Duodenal mucosa (tissue), 2 donors: ENCODE measurements around the gene TRIP6.
A peak's percentile ranks its signal among the peaks of the same experiment; 100 is the strongest.

Experiments used
- H3K27ac ChIP-seq: one replicate; pipeline ENCODE4 v1.7.0; 2013; ENCODE audit warnings: low read depth, low read length
- H3K27me3 ChIP-seq, 2 donors: one replicate each; pipeline ENCODE4 v1.7.0; 2013; ENCODE audit warnings: low read length in 2 of 2, control low read depth in 1 of 2; ENCODE audit not compliant: insufficient read depth in 2 of 2, control insufficient read depth in 1 of 2
- H3K36me3 ChIP-seq, 2 donors: one replicate each; pipeline ENCODE4 v1.7.0; 2013; ENCODE audit warnings: low read length in 2 of 2, control low read depth in 1 of 2; ENCODE audit not compliant: insufficient read depth in 2 of 2, control insufficient read depth in 1 of 2
- H3K4me1 ChIP-seq, 2 donors: one replicate each; pipeline ENCODE4 v1.7.0; 2013; ENCODE audit warnings: low read length in 2 of 2, control low read depth in 1 of 2; ENCODE audit not compliant: insufficient read depth in 2 of 2, control insufficient read depth in 1 of 2
- H3K4me3 ChIP-seq, 2 donors: one replicate each; pipeline ENCODE4 v1.7.0; 2013; ENCODE audit warnings: low read length in 2 of 2, low read depth in 1 of 2
- H3K9ac ChIP-seq, 2 donors: one replicate each; pipeline ENCODE4 v1.7.0; 2013; ENCODE audit warnings: low read length in 2 of 2, low read depth in 1 of 2
- H3K9me3 ChIP-seq, 2 donors: one replicate each; pipeline ENCODE4 v1.7.0; 2013; ENCODE audit warnings: low read length in 2 of 2, control low read depth in 1 of 2; ENCODE audit not compliant: control insufficient read depth in 1 of 2

Gene TRIP6

GRCh38 chr7:100882785-100883526 is 15.8 kb downstream of the TRIP6 start:
- no peak overlapping the region for H3K9ac ChIP-seq
- H3K4me3 ChIP-seq: no peak overlapping the region
- no peak overlapping the region for H3K27ac ChIP-seq
- no peaks in the 10 kb centered on the region for H3K27me3 ChIP-seq
- peaks cover 11 to 13% of the 10 kb centered on the region in 2 donors for H3K4me1 ChIP-seq
- peaks cover 48 to 78% of the 10 kb centered on the region in 2 donors for H3K36me3 ChIP-seq
- H3K9me3 ChIP-seq: no peaks in the 10 kb centered on the region

- H3K4me1 ChIP-seq: peaks cover 21 to 23% of the 10 kb centered on the region in 2 donors
- no peaks in the 10 kb centered on the region for H3K27me3 ChIP-seq
- H3K4me3 ChIP-seq: no peak overlapping the region
- H3K36me3 ChIP-seq: peaks cover 52 to 76% of the 10 kb centered on the region in 2 donors
- no peaks in the 10 kb centered on the region for H3K9me3 ChIP-seq
- no peak overlapping the region for H3K27ac ChIP-seq
- H3K9ac ChIP-seq: no peak overlapping the region
Measured at GRCh38 chr7:100884736-100885439, 17.7 kb downstream of the TRIP6 start.

- Histone ChIP-seq H3K9ac (no peak overlapping the region), H3K36me3 (peaks cover 52 to 74% of the 10 kb centered on the region in 2 donors), H3K27me3 (no peaks in the 10 kb centered on the region), H3K4me3 (no peak overlapping the region), H3K9me3 (no peaks in the 10 kb centered on the region), H3K4me1 (peaks cover 25% of the 10 kb centered on the region in 2 donors), H3K27ac (no peak overlapping the region)
Measured at GRCh38 chr7:100885440-100886141, 18.4 kb downstream of the TRIP6 start.

GRCh38 chr7:100886142-100886935 is 19.2 kb downstream of the TRIP6 start:
- Histone ChIP-seq H3K27ac (no peak overlapping the region), H3K4me1 (peaks cover 26 to 32% of the 10 kb centered on the region in 2 donors), H3K36me3 (peaks cover 50 to 68% of the 10 kb centered on the region in 2 donors), H3K9ac (no peak overlapping the region), H3K9me3 (no peaks in the 10 kb centered on the region), H3K27me3 (no peaks in the 10 kb centered on the region), H3K4me3 (no peak overlapping the region)

- Histone ChIP-seq H3K27ac (peak overlapping the region; percentile 40), H3K9ac (peak overlapping the region in 1 of 2 donors; percentile 33), H3K4me1 (peaks cover 26 to 32% of the 10 kb centered on the region in 2 donors), H3K9me3 (no peaks in the 10 kb centered on the region), H3K27me3 (no peaks in the 10 kb centered on the region), H3K36me3 (peaks cover 44 to 61% of the 10 kb centered on the region in 2 donors), H3K4me3 (no peak overlapping the region)
Measured at GRCh38 chr7:100886936-100887515, 19.8 kb downstream of the TRIP6 start.

GRCh38 chr7:100887516-100888290 is 20.5 kb downstream of the TRIP6 start:
- Histone ChIP-seq H3K27me3 (no peaks in the 10 kb centered on the region), H3K9me3 (no peaks in the 10 kb centered on the region), H3K36me3 (peaks cover 39 to 54% of the 10 kb centered on the region in 2 donors), H3K4me3 (peak overlapping the region in 1 of 2 donors; percentile 70), H3K27ac (peak overlapping the region; percentile 40), H3K4me1 (peaks cover 26 to 32% of the 10 kb centered on the region in 2 donors), H3K9ac (peak overlapping the region in 1 of 2 donors; percentile 91)

GRCh38 chr7:100888291-100888987 is 21.3 kb downstream of the TRIP6 start:
- Histone ChIP-seq H3K36me3 (peaks cover 33 to 47% of the 10 kb centered on the region in 2 donors), H3K27ac (no peak overlapping the region), H3K9me3 (no peaks in the 10 kb centered on the region)

GRCh38 chr7:100888988-100889750 is 22.0 kb downstream of the TRIP6 start, which contains the start of gene UFSP1:
Gene UFSP1 (minus strand): TSS chr7:100889715. CDS start chr7:100889271, 444 bp downstream.
- Histone ChIP-seq H3K4me1 (peaks cover 26 to 33% of the 10 kb centered on the region in 2 donors), H3K36me3 (peaks cover 28 to 40% of the 10 kb centered on the region in 2 donors), H3K27me3 (no peaks in the 10 kb centered on the region), H3K4me3 (peak within 1 kb of the TSS; percentile 77 to 83), H3K27ac (peak within 1 kb of the TSS; percentile 82), H3K9me3 (no peaks in the 10 kb centered on the region), H3K9ac (peak within 1 kb of the TSS; percentile 70 to 91)

More at GRCh38 chr7:100888291-100888987, 21.3 kb downstream of the TRIP6 start:
- H3K9ac ChIP-seq: peak overlapping the region; percentile 70 to 91
- peaks cover 26 to 32% of the 10 kb centered on the region in 2 donors for H3K4me1 ChIP-seq
- peak overlapping the region; percentile 70 to 83 for H3K4me3 ChIP-seq
- H3K27me3 ChIP-seq: no peaks in the 10 kb centered on the region
